HG03280 (cell line): ENCODE data around the gene SELENOO.

Source experiments
- ATAC-seq: cut with Tn5 transposase; IDR thresholded peaks from one replicate; pipeline ENCODE4 v1.9.1; 2021; ENCODE audit warnings: mild to moderate bottlenecking, moderate library complexity; ENCODE audit not compliant: unreplicated experiment

The SELENOO gene

DNA sequence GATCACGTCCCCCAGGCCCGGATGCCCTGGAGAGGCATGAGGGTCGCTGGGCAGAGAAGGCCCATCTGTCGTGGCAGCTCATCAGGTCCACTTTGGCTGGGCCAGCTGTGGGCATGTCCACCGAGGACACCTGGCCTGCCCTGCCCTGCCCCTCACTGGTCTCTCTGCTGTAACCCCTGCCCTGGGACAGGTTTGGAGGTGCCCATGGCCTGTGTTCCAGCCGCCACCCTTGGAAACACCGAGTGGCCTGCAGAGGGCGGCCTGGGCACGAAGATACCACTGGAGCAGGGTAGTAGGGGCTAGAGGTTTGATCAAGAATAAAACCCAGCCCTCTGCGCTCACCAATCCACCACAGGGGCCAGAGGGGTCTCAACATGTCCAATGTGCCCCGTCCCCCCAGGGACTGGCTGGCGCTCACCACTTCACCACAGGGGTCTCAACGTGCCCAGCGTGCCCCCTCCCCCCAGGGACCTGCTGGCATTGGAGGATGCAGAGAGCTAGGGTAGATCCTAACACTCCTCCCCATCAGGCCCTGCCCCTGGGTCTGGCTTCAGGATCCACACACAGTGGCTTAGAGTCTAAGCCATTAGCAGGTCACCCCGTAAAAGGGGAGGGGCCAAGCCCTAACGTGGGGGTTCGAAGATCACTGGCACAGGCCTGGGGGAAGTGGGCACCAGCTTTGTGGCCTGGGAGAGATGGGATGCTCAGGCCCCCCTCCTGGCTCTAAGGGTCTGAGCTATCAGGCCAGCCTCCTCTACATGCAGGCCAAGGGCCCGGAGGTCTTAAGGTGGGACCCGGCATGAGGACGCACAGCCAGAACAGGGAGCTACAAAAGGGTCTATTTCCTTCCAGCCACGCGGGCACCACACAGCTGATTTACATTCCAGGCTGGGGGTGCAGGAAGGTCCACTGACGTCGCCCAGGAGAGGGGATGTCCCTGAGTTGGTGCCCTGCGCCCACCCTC, 51.6 kb downstream of the SELENOO start:
- ATAC-seq, result no peak

DNA sequence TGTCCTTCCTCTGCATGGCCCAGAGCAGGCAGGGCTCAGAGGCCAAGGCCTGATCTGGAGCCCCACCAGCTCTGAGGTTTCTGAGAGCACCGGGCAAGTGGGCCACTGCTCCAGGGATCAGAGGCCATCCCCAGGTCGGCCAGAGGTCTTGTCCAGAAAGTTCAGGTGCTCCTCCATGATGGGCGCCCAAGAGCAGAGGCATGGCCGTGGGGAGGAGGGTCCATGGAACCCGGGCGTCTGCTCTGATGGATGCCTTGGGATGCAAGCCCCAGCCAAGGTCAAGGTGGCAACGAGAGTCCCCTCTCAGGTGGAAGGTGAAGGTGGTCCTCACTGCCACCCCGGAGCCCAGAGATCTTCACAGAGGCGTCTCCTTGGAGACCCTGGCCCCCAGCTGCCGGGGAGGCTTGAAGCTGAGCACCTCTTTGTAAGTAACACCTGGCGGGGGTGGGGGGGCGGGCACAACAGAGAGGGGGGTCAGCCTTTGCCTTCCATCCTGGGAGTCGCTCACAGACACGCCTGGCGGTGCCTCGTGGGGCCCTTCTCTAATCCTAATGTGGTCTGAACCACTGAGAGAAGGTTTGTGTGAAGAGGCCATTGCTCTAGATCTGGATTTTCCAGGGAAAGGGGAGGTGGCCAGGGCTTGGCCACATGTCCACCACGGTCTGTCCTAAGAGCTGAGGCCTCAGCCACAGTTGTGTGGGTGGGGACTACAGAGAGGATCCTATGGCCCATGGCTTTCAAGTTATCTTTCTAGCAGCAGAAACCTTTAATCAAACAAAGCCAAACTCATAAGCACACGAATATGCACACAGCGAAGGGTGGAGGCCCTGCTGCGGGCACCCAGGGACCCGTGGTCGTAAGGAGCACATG, 52.5 kb downstream of the SELENOO start:
- ATAC-seq, result no peak

DNA sequence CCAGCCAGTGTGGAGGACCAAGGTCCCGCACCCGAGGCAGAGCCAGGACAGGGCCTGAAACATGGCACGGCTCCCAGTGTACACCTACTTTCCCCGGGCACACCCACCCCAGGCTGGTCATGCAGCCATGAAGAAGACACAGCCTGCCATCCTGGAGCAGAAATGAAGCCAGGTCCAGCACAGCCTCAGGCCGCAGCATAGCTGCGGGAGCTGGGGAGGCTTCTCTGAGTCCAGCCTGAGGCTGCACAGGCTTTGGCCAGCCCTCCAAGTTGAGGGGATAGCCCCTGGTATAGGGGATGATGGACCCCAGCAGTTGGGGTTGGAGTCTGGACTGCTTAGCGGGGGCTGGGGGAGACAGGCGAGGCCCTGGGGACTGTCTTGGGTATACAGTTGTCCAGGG, 53.1 kb downstream of the SELENOO start:
- ATAC-seq, result no peak

DNA sequence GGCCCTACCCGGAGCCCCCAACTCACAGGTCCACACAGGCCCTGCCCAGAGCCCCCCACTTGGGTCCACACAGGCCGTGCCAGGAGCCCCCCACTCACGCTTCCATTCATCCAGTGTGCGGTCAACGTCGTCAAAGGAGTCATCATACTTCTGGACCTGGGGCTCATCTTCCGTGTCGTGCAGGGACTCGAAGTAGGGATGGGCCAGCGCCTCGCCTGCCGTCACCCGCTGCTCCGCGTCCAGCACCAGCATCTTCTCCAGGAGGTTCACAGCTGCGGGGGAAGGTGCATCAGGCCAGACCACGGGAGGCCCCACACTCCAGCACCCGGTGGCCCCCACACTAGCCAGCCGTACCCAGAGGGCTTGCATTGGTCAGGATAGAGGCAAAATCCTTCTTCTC, 54.3 kb downstream of the SELENOO start:
- ATAC-seq, result no peak

DNA sequence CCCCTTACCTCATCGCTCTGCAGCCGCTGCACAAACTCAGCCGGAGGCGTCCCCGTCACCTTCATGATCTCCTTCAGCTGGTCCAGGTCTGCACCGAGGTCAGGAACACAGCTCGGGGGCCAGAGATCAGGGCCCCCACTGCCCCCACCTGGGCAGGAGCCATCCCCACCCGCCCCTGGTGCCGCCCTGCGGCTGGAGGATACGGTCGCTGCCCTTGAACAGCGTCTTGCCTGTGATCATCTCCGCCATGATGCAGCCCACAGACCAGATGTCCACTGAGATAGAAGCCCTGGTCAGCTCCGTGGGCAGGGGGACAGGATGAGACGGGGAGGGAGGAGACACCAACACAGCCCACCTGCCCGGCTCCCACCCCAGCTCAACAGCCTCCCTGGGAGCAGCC, 54.8 kb downstream of the SELENOO start:
- ATAC-seq, result no peak

DNA sequence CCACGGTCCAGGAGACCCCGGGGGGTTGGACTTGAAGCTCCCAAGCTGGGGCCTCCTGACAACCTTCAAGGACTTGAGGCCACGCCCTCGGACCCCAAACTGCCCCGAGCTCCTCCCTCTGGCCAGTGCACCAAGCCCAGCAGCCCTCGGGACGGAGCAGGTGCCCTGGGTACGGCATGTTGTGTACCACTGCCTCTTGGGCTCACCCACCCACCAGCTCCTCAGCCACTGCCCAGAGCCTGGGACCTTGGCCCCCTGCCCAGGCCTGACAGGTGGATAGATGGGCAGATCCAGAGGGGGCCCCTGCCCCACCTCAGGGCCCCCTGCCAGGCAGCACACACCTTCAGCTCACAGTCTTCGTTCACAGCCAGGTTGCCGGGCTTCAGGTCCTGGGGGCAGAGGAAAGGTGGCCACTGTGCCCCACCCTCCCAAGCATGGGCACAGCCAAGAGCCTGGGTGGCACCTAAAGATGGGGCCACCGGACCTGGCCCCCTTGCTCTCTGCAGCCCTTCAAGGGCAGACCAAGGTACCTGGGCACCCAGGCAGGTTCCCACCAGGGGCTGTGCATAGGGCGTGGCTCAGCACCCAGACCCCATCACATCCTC, 55.5 kb downstream of the SELENOO start:
- ATAC-seq, result no peak

DNA sequence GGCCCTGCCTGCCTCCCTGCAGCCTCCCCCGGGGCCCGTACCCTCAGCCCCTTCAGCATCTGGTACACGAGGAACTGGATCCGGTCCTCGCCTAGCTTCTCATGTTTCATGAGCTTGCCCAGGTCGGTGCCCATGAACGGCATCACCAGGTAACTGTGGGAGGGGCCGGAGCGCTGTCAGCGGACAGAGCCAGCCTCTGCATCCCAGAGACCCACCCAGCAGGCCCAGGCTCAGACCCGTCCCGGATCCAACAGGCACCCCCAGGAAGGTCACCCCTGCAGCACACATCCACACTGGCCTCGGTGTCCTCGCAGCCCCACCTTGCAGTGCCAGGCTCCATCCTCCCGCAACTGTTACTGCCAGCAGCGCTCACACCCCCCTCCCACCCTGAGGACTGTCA, 56.2 kb downstream of the SELENOO start:
- ATAC-seq, result no peak

DNA sequence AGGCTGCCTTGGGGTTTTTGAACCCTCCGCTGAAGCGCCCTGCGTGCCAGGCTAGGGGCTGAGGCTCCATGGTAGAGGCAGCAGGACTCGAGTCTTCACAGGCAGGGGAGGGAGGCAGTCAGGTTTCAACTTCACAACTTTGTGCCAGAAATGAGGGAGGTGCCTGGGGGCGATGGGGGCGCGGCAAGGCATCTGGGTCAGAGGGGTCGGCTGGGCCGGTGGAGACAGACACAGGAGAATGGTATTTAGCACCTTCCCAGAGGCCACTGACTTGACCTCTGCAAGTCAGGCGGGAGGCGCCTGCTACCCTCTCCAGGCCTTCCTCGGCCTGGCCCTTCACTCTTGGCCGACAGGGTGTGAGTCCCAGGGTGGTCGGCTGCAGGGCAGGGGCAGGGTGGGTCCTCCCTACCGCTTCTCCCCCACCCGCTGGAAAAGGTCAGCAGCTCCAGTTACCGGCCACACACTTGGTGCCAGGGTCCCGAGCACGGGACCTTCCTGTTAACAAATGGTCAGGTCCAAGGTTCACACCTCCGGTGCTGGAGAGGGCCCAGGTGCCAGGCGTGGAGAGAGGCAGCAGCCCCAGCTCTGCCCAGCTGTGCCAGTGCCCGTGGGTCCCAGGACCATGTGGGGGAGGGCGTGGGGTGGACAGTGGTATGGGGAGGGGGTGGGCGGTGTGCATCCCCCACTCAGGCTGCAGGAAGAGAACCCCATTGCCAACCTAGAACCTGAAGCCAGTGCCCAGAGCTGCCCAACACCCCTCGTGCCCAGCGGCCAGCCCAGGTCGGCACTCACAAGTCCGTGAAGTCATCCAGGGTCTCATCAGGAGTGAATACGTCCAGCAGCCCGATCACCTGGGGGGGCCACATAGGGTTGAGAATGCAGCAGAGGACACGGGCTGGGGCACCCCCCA, 56.9 kb downstream of the SELENOO start:
- no peak for ATAC-seq

DNA sequence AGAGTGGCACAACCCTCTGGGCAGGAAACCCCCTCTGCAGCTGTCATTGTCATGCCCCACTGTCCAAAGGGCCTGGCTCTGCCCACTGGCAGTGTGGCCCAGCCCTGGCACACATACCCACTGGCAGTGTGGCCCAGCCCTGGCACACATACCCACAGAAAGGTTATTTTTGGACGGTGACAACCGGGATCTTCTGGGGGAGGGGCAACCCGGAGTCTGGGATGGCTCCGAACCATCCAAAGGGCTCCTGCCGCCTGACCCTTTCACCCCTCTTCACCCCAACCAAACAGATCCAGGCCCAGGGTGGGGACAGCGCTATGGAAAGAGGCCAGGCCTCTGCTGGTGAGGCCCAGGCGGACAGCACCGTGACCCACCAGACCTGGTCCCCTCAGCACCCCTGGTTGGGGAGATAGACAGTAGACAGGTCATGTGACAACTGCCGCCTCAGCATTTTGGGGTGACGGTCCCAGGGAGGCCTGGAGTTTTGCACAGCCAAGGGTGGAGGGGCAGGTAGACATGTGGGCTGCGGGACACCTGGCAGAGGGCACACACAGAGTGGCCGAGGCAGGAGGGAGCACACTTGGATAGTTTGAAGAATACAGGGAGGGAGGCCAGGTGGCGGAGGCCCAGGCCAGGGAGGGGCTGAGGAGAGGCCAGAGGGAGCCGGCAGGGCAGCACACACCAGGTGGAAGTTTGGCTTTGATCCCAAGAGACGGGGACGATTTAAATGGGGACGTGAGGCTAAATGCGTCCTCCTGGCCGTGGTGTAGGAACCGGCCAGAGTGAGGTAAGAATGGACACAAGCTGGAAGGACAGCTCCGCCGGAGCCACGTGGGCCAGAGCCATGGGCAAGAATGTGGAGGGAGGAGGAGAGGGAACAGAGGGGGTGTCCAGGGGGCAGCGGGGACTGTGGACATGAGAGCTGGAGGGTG, 57.8 kb downstream of the SELENOO start:
- no peak for ATAC-seq

DNA sequence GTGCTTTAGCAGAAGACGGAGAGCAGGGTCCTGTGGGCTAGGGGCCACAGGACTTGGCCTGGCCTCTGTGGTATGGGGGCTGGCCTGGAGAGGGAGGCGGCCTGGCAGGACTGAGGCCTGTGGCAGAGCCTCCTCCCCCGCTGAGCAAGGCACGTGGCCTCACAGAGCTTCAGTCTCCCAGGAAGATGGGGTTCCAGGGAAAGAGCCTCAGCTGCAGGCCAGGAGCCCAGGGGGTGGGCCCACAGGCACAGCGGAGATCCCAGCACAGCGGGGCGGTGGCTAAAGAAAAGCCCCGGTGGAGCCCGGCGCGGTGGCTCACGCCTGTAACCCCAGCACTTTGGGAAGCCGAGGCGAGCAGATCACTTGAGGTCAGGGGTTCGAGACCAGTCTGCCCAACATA, 58.5 kb downstream of the SELENOO start:
- no peak for ATAC-seq

DNA sequence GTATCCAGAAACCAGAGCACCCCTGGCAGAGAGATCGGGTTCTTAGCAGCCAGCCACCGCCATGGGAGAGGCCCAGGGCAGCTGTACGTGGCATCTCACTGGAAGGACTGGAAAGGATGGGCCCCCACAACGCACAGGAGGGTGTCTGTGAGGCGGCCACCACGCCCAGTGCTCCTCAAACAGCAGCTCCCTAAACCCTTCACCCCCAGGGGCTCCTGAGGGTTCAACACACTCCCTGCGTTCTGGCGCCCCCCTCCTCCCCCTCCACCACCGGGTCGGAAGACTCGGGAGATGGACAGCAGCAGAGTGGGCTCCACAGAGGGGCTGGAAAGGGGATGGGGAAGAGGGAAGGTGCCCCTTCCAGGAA, 59.6 kb downstream of the SELENOO start:
- no peak for ATAC-seq

DNA sequence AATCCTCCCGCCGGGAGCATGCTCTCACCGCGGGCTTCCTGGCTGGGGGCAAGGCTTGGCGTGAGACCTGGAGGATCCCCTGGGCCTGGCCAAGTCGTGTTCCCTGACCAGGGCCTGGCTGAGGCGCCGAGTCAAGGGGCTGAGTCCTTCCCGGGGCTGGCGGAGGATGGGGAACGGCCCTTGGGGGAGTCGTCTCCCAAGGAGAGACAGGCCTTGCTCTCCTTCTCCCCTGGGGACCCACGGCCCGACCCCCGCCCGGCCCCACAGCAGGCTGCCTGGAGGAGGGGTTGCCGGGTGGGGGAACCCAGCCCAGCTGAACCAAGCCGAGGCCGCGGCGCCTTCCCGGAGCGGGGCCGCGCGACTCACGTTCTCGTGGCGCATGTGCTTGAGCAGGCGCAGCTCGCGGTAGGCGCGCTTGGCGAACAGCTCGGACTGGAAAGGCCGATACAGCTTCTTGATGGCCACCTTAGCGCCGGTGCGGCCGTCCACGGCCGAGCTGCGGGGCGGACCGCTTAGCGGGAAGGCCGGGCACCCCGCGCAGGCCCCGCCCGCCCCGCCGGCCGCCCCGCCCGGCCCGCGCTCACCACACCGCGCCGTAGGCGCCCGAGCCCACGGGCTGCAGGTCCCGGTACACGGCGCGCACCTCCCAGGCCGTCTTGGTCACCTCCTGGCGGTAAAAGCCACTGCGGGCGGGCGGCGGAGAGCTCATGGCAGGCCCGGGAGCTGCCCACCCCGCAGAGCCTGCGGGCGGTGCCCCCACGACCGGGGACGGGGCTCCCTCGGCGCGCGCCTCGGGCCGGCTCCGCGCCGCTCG, 60.2 kb downstream of the SELENOO start:
- ATAC-seq, result no peak

DNA sequence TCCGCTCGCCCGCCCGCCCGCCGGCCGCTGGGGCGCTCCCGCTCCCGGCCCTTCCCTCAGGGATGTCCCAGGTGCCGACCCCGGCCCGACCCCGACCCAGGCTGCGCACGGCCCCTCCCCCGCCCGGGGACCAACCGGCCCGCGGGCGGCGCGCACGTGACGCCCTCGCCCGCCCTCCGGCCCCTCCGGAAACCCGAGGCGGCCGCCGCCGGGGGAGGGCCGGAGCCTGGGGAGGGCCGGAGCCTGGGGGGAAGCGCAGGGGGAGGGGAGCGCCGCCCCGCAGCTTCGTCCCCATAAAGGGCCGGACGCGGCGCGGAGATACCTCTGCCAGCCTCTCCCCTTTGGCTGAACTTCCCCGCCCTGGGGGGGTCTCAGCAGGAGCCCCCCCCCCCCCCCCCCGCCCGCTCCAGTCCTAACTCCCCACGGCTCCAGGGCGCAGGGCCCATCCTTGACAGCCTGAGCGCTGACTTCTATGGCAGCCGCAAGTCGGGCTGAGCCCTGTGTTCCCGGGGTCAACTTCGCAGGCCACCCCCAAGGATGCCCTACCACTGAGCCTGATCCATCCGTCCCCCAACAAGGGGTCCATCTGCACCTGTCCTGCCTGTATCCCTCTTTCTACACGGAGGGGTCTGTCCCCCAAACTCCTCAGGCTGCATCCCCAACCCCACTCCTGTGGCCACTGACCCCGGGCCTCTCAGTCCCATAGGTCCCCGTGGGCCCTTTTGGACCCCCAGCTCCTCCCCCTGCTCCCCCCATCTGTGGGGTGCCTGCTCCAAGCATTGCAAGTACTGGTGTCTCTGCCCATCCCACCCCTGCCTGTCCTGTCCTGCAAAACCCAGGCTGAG, 61.0 kb downstream of the SELENOO start, which contains the start of gene MAPK12:
Gene MAPK12 (minus strand): TSS at position 69 of the 845 bp plus-strand sequence. CDS start 174 bp downstream, outside the sequence.
- no peak for ATAC-seq

DNA sequence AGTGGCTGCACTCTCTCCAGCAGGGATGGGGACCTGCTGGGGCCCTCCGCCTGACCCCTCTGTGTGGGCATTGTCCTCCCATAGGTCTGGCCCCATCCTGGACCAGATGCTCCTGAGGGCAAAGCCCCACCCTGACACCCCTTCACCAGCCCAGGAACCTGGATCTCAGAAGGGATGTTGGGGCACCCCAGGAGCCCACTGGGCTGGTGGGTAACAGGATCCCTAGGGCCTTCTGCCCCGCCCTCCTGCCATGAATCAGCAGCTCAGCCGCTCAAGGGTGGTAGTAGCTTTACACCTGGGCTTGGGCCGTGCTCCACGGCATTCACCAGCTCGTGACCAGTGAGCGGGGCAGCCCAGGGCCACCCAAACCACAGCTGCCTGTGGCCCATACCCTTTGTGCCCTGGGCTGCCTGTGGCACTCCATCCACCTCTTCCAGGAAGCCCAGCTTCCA, 61.7 kb downstream of the SELENOO start:
- no peak for ATAC-seq

DNA sequence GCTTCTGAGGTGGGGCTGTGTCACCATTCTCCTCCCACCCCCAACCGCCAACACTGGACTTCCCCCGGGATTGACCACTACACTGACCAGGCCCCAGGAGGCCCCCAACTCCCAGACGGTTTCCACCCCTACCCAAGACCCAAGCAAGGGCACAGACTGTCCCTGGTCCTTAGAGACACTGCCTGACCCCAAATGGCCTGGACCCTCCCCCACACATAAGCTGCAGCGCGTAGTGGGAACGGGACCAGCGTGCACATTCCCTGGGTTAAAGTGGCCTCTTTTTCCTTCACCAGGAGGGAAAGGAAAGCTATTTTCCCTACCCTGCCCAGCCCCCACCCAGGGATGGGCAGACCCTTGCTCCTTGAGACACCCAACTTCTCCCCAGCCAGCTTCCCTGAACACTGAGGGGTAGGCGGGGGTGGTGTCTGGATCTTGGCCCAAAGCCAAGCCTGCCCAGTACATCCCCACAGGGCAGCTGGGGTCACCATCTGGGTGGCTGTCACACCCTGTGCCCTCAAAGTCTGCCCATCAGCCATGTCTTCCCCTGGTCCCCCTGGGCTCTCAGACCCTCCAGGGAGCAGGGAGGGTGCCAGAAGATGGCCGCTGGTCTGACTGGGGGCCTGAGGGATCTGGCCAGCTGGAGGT, 62.3 kb downstream of the SELENOO start:
- no peak for ATAC-seq

DNA sequence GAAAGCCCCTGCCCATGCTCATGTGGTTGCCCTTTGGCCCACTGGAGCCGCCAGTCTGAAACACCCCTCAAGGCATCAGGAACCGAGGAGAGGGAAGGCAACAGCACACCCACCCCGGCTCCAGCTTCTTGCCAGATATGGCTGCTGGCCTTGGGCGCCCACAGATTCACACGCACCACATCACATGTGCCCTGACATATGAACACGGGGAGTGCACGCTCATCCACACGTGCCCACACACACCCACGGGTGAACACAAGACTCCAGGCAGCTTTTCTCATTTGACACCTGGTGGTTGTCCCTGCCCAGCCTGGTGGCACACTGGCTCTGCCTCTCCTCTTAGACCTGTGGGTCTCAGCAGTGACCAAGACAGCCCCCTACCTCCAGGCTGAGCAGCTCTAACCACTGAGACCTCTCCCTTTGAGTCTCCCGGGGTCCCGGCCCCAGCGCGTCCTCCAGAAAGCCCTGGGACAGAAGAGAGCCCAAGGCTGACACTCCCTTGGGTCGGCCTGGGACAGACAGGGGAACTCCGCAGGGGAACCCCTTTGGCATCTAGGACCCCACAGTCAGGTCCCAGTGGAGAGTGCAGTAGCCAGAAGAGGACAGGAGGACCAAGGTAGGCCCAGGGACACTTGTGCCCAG, 63.4 kb downstream of the SELENOO start:
- no peak for ATAC-seq
